Fibroblast of the aortic adventitia (primary cell): ENCODE measurements around the gene SFI1. TPM values are rescaled to one million over a fixed set of nuclear protein-coding genes. Genes with fewer than 3 reads are reported as not detected.

ENCODE experiments used
- DNase-seq: peaks from one replicate; pipeline ENCODE4 v3.0.0-alpha.2; 2010; ENCODE audit warnings: low read depth
- H3K4me3 ChIP-seq: 2 replicates; pipeline ENCODE4 v1.5.1; 2011; ENCODE audit warnings: low read depth, mild to moderate bottlenecking, control low read depth, low read length, moderate library complexity
- CTCF ChIP-seq: IDR thresholded peaks from 2 replicates; pipeline ENCODE4 v1.5.1; 2011; ENCODE audit warnings: mild to moderate bottlenecking, low read length, control low read depth, inconsistent platforms; ENCODE audit not compliant: insufficient read depth
- total RNA-seq: library from RNA; depleted of rRNA; stranded (reverse); fragments of >200 nt; gene quantifications from 2 replicates; pipeline ENCODE4 v1.2.3, GENCODE V29; 2012; ENCODE audit warnings: low replicate concordance

SFI1 gene
- total RNA-seq = 19.9 and 20.3 TPM in 2 replicates

GRCh38 chr22:31496007-31496734 is at the start of gene SFI1:
Gene SFI1 (plus strand): TSS chr22:31496536. CDS start chr22:31508285, 11,749 bp downstream.
- TF ChIP-seq CTCF = peak; percentile 32
- DNase-seq = peak; percentile 88
- peak within 1 kb of the TSS; percentile 74 for H3K4me3 ChIP-seq

- no peak for DNase-seq
- H3K4me3 ChIP-seq = no peak overlapping the region
- TF ChIP-seq CTCF = no peak
Observed at GRCh38 chr22:31446767-31447166, 49.6 kb upstream of the SFI1 start.

GRCh38 chr22:31447337-31447736 is 49.0 kb upstream of the SFI1 start:
- no peak for TF ChIP-seq CTCF
- no peak for DNase-seq

GRCh38 chr22:31448382-31448781 is 48.0 kb upstream of the SFI1 start:
- H3K4me3 ChIP-seq = no peak overlapping the region
- DNase-seq = peak; percentile 12
- no peak for TF ChIP-seq CTCF

More at GRCh38 chr22:31447337-31447736, 49.0 kb upstream of the SFI1 start:
- no peak overlapping the region for H3K4me3 ChIP-seq

- no peak for DNase-seq
- no peak for TF ChIP-seq CTCF
Observed at GRCh38 chr22:31449506-31449905, 46.8 kb upstream of the SFI1 start.

GRCh38 chr22:31451709-31452571 is 44.4 kb upstream of the SFI1 start:
- TF ChIP-seq CTCF = peak; percentile 62
- peak; percentile 53 for DNase-seq
- no peak overlapping the region for H3K4me3 ChIP-seq

More at GRCh38 chr22:31449506-31449905, 46.8 kb upstream of the SFI1 start:
- no peak overlapping the region for H3K4me3 ChIP-seq
